Inflammatory macrophage treated with lipopolysaccharide for 1 hour (primary cell): Measurements from ENCODE around the gene UBXN1.
"Not testable (repeated sequence)": the region's sequence is repeated elsewhere in the genome, so short reads cannot be mapped to it uniquely, and the experiment has no call there.

ENCODE experiments used
- DNase-seq, 2 donors: peaks; one replicate each; pipeline ENCODE4 v3.0.0-alpha.2; 2020 to 2022

Gene UBXN1

DNA sequence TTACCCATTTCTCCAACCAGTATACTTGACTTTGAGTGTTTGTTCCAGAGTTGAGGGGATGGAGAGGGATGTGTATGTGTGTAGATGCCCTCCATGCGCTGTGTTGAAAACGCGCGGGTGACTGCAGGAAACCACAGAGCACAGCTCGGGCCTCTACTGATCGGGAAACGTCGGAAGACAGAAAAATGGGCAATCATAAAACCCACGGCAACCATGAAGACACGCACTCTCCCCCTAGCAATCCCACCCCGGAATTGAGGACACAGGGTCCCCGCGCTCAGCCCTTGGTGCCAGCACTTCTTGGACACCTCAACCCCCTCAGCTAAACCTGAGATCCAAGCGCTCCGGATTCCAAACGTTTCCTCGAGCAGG is 7.7 kb downstream of the UBXN1 start:
- no peak for DNase-seq

DNA sequence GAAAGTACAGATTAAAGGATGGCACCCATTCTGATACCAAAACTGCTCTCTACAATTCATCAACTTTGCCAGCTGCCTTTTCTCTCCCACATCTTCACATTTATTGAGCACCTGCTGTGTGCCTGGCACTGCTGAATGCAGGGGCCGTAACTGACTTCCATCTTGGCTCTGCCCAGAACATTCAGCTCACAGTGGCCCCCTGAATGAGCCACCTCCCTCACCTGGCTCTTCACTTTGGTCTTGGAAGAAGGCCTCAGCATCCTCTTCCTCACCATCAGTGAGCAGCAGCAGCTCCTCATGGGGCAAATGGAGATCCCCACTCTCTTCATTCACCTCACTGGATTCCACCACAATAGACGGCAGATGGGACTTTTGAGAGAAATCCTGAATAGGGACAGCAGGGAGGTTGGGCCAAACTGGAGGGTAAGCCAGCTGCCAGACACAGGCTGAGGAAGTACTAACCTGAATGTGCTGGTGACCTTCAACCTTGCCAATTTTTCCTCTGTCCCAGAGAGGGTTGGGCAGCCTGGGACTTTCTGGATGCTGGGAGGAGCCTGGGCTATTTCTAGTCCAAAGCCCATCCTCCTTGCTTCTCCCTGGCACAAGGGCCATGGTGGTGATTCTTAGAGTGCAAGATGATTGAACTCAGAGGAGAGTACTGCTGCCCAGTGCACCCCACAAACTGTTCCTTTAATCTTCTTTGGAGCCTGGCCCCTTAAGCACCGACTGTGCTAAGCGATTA is 9.3 kb downstream of the UBXN1 start:
- no peak for DNase-seq

DNA sequence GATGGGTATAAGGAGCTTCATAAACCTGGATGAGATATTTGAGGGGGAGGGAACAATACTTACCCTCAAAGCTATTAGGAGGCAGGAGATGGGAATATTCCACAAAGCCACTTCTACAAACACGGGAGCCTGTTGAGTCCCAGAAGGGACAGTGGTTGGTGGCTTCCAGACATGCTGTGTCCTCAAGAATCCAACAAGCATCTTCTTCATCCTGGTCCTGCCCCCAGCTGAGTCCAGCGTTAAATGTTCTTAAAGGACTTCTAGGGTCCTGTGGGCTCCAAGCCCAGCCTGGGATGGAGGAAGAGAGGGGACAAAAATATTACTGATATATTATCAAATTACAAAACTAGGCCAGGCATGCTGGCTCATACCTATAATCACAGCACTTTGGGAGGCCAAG is 11.4 kb downstream of the UBXN1 start:
- DNase-seq: no peak

DNA sequence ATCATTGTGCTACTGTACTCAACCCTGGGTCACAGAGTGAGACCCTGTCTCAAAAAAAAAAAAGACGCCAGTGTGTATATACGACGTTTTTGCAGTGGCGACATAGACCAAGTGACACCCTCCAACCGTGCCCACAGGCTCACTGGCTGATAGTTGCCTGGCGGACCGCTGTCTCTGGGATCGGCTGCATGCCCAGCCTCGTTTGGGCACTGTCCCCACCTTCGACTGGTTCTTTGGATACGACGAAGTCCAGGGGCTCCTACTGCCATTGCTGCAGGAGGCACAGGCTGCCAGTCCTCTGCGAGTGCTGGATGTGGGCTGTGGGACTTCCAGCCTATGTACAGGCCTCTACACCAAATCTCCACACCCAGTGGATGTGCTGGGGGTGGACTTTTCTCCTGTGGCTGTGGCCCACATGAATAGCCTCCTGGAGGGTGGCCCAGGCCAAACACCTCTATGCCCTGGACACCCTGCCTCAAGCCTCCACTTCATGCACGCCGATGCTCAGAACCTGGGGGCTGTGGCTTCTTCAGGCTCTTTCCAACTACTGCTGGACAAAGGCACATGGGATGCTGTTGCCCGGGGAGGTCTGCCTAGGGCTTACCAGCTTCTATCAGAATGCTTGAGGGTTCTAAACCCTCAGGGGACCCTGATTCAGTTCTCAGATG is 12.5 kb downstream of the UBXN1 start:
- no peak for DNase-seq

DNA sequence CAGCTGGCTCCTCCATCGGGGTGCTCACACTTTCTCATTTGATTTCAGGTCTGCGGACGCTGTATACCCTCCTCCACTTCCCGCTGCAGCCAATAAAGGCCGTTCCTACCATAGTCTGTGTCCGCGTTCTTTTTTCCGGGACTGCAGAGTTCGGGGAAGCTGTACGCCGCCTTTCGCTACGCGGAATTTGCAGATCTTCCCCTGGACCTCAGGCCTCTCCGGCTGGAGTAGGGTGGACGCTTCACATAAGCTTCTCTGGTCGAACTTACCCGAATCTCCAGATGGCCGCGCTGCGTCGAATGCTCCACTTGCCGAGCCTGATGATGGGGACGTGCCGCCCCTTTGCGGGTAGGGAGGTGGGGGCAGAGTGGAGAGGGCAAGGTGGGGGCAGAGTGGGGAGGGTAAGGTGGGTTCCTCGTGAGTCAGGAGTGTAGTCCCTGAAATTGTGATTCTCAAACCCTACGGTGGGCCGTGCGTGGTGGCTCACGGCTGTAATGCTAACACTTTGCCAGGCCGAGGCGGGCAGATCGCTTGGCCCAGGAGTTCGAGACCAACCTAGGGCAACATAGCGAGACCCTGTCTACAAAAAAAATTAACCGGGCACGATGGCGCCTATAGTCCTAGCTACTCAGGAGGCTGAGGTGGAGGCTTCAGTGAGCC is 13.1 kb downstream of the UBXN1 start:
- peak; percentile 35 to 49 for DNase-seq

DNA sequence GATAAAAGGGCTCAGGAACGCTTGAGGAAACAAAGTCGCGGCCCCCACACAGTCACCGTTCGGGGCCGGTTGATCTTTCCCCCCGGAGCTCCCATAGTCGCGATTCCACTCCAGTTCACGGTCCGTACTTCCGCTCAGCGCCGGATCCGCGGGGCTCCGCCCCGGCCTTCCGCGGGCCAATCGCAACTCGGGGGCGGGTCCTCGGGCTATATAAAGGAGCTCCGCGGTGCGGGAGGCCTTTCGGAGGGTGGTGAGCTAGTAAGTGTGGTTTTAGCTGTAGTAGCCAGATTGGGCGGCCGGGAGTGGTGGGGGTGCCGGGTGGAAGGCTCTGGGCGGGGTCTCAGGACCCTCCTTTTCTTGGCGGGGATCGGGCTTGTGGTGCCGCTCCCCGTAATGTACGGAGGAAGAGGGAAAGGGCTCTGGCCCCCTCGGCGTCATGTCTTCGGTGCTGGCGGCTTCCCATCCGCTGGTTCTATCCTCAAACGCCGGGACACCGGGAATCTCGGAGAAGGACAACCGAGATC is 13.7 kb downstream of the UBXN1 start, which contains the start of the genes C11orf98 and CSKMT:
C11orf98 (minus strand) TSS at position 136 of the 524 bp plus-strand sequence; CDS start at position 95, 41 bp downstream.
CSKMT (plus strand) TSS at position 238 of the 524 bp plus-strand sequence. CDS start 568 bp downstream, outside the sequence.
- DNase-seq: peak; percentile 86 to 98

DNA sequence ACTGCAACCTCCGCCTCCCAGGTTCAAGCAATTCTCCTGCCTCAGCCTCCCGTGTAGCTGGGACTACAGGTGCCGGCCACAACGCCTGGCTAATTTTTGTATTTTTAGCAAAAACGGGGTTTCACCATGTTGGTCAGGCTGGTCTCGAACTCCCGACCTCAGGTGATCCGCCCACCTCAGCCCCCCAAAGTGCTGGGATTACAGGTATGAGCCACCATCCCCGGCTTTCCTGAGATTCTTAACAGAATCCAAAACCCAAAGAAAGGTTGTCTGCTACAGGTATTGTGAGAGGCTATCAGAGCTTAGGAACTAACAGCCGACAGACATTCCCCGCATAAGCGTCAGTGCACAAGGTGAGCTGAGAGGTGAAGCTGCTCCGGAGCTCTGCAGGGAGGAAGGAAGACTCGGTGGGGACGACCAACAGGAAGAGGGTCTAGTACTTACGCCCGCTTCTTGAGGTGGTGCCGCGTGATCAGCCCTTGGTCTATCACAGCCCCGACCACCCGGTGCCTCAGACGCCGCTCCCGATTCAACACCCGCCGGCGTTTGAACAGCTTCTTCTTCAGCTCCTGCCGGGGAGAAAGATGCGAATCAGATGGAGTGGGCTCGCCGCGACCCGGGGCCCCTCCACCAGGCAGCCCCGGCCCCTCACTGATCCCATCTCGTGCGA is 14.3 kb downstream of the UBXN1 start:
- DNase-seq: no peak

DNA sequence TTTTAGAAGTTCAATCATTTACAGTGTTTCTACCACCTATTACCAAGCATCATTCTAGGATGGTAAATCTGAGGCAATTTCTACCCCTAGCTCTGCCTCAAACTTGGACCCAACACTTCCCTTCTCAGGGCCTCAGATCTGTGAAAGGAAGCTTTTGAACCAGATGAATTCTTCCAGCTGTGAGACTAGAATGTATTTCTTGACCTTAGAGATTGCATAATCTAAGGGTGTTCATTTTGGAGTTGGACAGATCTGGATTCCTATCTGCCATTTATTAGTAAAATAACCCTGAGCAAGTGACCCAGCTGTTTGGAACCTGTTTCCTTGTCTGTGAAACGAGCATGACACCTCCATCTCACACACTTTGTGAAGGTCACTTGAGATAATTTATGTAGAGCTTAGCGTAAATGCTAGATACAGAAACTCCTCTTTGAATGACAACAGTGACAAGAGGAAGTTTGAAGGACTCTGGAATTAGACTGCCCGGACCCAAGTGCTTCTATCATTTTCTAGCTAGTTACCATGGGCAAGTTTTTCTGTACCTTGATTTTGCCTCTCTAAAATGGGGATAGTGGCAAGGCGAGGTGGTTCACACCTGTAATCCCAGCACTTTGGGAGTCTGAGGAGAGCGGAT is 22.0 kb downstream of the UBXN1 start:
- no peak for DNase-seq

DNA sequence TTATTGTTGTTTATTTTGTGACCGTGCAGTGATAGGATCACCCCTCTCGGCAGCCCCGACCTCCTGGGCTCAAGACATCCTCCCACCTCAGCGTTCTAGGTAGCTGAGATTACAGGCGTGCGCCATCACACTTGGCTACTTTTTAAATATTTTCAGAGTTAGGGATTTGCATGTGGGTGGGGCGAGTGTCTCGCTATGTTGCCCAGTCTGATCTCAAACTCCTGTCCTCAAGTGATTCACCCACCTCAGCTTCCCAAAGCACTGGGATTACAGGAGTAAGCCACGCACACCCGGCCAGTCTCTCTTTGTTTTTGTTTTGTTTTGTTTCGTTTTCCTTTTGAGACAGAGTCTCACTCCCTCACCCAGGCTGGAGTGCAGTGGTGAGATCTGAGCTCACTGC is 24.6 kb downstream of the UBXN1 start:
- no peak for DNase-seq

DNA sequence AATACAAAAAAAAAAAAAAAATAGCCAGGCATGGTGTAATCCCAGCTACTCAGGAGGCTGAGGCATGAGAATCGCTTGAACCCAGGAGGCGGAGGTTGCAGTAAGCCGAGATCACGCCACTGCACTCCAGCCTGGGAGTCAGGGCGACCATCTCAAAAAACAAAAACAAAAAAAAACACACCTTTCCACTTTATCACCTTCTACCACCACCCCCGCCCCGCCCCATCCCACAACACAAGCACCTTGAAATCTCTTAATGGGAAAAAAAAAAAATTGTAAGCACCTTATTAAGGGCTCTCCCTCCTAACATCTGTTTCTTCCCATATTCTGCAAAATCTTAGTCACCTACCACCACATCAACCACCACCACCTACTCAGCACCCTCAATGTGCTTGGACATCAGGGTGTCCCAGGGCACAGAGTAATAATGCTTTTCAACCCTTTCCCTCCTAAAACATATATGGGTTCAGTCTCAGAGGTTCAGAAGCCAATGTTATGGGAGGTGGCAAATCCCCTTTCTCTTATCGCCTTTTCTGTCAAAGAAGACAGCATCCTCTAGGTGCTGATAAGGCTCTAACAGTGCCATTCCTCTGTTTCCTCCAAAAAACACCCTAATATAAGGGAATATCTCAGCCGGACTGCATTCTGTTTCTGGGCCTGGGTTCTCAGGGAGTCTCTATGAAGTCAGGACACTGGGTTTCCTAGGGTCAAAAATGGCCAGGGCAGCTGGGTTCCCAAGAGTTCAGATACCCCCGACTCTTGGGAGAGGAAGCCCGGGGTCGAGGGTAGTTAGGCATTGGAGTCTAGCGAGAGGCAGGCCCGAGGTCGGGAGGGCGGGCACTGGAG is 26.5 kb downstream of the UBXN1 start:
- DNase-seq: no peak

DNA sequence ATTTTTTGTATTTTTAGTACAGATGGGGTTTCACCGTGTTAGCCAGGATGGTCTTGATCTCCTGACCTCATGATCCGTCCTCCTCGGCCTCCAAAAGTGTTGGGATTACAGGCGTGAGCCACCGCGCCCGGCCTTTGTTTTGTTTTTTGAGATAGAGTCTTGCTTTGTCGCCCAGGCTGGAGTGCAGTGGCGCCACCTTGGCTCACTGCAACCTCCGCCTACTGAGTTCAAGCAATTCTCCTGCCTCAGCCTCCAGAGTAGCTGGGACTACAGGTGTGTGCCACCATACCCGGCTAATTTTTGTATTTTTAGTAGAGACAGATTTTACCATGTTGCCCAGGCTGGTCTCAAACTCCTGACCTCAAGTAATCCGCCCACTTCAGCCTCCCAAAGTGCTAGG is 28.6 kb downstream of the UBXN1 start:
- not testable (repeated sequence) for DNase-seq

DNA sequence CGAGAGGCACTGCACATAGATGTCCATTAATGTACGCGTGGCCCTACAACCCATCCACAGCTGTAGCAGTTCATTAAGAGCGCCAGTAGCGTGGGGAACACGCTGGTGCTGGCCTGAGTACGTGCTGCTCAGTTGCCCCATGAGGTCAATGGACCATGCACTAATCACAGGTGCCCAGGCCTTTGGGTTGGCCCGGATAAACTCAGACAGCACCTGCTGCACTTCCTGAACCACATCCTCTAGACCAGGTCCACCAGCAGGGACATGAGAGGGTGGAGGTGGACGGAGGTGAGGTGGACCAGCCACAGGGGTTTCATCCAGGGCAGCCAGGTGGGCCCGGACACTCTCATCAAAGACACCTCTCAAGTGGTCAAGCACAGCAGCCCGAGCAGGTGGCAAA is 29.4 kb downstream of the UBXN1 start:
- no peak for DNase-seq

DNA sequence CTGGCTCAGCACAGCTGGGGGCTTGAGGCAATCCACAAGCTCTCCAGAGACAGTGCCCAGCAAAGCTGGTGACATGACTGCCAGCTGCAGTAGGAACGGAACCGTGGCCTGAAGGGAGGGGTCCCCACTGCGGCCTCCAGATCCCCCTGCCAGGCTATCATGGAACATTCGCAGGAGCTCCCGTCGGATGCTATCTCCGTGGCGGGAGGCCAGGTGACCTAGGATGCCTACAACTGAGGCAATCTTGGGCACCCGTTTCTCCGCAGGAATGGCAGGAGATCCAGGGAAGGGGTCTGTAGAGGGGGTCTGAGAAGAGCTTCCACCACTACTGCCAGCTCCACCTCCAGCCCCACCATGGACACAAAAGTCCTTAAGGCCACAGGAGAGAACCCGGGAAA is 29.9 kb downstream of the UBXN1 start:
- DNase-seq: no peak

DNA sequence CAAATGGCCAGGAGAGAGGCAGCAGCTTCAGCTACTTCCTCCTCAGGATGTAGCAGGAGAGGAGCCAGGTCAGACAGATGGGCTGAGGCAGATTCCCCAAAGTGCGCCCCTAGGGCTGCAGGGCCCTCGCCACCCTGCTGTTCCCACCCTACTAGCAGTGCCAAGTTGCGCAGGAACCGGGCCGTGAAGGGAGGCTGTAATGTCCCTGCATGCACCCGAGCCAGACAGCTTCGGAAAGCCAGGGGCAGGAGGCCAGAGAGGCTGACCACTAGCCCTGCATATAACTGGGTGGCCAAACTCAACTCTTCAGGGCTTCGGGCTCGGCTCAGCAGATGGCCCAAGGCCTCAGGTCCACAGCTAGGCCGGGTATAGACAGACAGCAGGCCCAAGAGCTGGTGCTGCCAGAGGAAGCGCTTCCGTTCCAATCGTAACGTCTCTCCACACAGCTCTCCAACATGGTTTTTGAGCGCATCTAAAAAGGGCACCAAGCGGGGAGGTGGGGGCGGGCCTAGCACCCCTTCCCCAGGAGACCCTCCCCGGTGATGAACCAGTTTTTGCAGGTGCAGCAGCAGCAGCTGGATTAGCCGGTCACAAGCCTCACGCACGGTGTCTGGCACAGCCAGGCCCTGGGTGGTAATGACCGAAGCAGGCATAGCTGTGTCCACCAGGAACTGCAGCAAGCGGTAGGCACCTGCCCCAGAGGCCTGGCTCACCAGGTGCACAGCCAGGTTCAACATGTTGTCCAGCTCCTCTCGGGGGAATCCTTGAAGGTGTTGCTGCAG is 30.5 kb downstream of the UBXN1 start:
- DNase-seq: no peak

DNA sequence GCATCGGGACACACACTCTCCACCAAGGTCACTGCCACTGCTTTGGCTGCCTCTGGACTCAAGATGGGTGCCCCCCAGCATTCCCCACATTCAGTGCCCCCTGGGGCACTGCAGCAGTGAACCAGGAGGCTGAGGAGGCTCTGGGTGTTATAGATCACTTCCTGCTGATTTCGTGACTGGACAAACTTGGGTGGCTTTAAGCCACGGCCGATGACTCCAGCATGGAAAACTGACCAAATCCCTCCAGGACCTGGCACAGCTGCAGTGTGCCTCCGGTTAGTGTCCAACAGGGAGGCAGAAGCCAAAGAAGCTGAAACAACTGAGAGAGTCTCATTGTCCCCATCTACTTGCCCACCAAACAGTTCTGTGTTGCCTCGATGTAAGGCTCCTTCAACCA is 31.3 kb downstream of the UBXN1 start:
- DNase-seq: no peak

DNA sequence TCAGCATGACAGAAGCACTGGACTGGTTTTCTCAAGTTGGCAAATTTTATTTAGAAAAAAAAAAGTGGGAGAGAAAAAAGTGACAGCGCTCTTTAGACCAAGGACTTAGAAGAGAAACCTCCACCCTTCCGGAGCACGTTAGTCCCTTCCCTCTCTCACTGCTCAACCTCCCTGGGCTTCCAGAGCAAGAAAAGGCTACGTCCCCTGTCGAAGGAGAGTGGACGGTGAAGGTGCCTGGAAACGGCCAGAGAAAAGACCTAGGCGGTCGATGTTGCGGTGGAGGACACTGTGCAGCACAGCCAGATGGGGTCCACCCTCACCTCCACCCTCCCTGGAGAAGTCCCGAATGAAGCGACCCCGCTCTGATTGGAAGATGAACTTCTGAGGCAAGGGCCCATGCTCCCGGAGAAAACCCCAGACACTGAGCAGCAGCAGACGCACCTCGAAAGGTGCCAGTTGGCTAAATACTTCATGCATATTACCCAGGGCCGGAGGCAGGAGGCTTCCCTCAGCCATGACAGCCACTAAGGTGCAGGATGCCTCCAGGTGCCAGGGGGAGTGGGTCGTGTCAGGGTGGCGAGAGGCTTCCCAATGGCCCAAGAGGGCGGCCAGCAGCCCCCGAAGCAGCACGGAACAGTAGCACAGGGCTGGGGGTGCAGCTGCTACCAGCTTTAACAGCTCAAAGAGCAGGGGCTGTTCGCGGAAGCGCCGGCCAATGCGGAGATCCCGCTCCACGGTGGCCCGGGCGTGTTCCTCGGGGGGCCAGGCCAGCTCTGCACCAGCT is 31.9 kb downstream of the UBXN1 start:
- DNase-seq: no peak

DNA sequence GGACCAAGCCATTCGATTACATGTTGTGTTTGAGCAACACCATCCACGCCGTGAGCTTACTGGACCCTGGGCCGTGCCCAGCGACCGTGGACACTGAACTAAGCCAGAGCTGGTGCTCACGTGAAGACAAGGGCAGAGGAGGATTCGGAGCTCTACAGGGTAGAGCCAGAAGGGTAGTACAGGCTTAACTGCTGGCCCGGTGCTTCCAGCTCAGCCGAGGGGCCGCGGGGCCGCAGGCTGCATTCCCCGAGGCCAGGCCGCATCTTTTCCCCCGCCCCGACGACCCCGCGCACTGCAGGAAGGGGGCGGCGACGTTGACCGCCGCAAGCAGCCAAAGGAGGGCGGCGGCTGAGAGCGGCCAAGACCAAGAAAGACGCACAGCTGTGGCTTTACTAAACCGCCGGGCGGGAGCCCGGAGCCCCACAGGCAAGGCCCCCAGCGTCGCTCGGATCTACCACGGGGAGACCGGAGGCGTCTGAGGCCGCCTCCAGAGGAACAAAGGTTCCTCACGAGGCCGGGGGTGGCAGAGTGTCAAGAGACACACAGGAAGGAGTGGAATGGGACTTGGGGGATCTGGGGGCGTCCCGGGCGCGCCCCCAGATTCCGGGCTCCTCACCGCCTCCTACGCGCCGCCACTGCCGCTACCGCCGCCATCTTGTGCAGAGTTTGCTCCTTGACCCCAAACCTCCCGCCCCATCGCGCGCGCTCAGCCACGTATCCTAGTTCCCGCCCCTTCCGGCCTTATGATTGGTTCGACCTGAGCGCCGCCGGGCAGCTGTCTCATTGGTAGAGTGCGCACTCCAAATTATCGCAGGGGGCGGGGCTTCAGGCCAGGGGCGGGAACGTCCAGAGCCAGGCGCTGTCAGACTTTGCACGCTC is 32.7 kb downstream of the UBXN1 start, which contains the start of gene GANAB:
GANAB (minus strand) TSS at position 668 of the 879 bp plus-strand sequence; CDS start at position 654, 14 bp downstream.
- peak; percentile 98 to 99 for DNase-seq

DNA sequence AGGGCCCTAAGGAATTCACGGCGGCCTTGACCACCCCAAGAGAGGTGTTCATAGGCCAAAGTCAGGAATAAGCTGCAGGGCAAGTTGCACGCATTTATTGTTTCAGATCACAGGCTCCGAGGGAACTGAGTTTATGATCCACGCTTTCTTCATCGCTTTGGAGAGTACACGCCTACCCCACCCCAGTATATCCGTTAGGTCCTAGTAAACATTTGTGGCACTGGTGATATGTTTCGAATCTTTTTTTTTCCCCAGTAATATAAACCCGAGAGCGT is 33.3 kb downstream of the UBXN1 start:
- DNase-seq: peak in 1 of 2 donors; percentile 19

DNA sequence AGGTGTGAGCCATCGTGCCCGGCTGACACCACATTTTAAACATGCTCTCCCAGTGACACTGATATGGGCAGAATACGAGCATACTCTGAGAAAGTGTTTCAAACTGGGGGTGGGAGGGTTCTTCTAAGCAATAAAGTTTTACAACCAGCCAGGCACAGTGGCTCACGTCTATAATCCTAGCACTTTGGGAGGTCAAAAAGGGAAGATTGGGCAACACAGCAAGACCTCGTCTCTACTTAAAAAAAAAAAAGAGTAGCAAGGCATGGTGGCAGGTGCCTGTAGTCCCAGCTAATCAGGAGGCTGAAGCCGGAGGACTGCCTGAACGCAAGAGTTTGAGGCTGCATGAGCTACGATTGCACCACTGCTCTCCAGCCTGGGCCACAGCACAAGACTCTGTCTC is 34.7 kb downstream of the UBXN1 start:
- DNase-seq: no peak
